NCI-H524 treated with DMSO at 0.1 percent for 48 hours (cell line): Measurements from ENCODE around the gene TAAR5.
"Not testable (repeated sequence)": the region's sequence is repeated elsewhere in the genome, so short reads cannot be mapped to it uniquely, and the experiment has no call there.

Experiments used
- DNase-seq: peaks from one replicate; lab custom pipeline; 2025; lab: John Stamatoyannopoulos, UW

The TAAR5 gene

GRCh38 chr6:132570221-132570777, 19.2 kb downstream of the TAAR5 start, which contains the start of gene TAAR6:
TSS of gene TAAR6 (plus strand) at chr6:132570322. CDS start at chr6:132570322, 0 bp downstream.
- no peak for DNase-seq

GRCh38 chr6:132569170-132569569, 20.4 kb downstream of the TAAR5 start:
- no peak for DNase-seq

- DNase-seq = no peak
Measured at GRCh38 chr6:132568611-132569010, 20.9 kb downstream of the TAAR5 start.

- no peak for DNase-seq
Measured at GRCh38 chr6:132567566-132567965, 22.0 kb downstream of the TAAR5 start.

- DNase-seq = no peak
Measured at GRCh38 chr6:132566404-132566803, 23.1 kb downstream of the TAAR5 start.

- not testable (repeated sequence) for DNase-seq
Measured at GRCh38 chr6:132560087-132560486, 29.5 kb downstream of the TAAR5 start.

- DNase-seq = no peak
Measured at GRCh38 chr6:132552372-132552771, 37.2 kb downstream of the TAAR5 start, which contains the start of gene TAAR8. TSS of gene TAAR8 (plus strand) at chr6:132552672. CDS start at chr6:132552693, 21 bp downstream.

- DNase-seq = no peak
Measured at GRCh38 chr6:132551214-132551613, 38.3 kb downstream of the TAAR5 start.

GRCh38 chr6:132548746-132549463, 40.6 kb downstream of the TAAR5 start:
- peak; percentile 26 for DNase-seq

- no peak for DNase-seq
Measured at GRCh38 chr6:132544826-132545225, 44.7 kb downstream of the TAAR5 start.
